NCI-H69 (cell line): ENCODE results near the gene BNC2.

Experiments used
- DNase-seq: peaks from one replicate; lab custom pipeline; 2025; lab: John Stamatoyannopoulos, UW

Gene BNC2

GRCh38 chr9:16716601-16717000 is 153.9 kb downstream of the BNC2 start:
- DNase-seq: no peak

- DNase-seq: peak; percentile 24
Observed at GRCh38 chr9:16715404-16715803, 155.1 kb downstream of the BNC2 start.

- DNase-seq: no peak
Observed at GRCh38 chr9:16712787-16713186, 157.7 kb downstream of the BNC2 start.

GRCh38 chr9:16710888-16711287 is 159.6 kb downstream of the BNC2 start:
- peak; percentile 90 for DNase-seq

- no peak for DNase-seq
Observed at GRCh38 chr9:16709924-16710323, 160.5 kb downstream of the BNC2 start.

GRCh38 chr9:16708656-16709435 is 161.6 kb downstream of the BNC2 start:
- peak; percentile 54 for DNase-seq

- DNase-seq: peak; percentile 97
Observed at GRCh38 chr9:16705111-16705604, 165.3 kb downstream of the BNC2 start.

- DNase-seq: peak; percentile 76
Observed at GRCh38 chr9:16704116-16705110, 166.1 kb downstream of the BNC2 start.

GRCh38 chr9:16701347-16701746 is 169.1 kb downstream of the BNC2 start:
- DNase-seq: no peak

GRCh38 chr9:16693616-16694015 is 176.9 kb downstream of the BNC2 start:
- no peak for DNase-seq

GRCh38 chr9:16690628-16691027 is 179.8 kb downstream of the BNC2 start:
- peak; percentile 52 for DNase-seq

- DNase-seq: peak; percentile 42
Observed at GRCh38 chr9:16690205-16690604, 180.3 kb downstream of the BNC2 start.

GRCh38 chr9:16689351-16689938 is 181.0 kb downstream of the BNC2 start:
- DNase-seq: peak; percentile 90

- DNase-seq: peak; percentile 94
Observed at GRCh38 chr9:16688814-16689213, 181.7 kb downstream of the BNC2 start.

- peak; percentile 54 for DNase-seq
Observed at GRCh38 chr9:16687678-16688369, 182.6 kb downstream of the BNC2 start.

- peak; percentile 70 for DNase-seq
Observed at GRCh38 chr9:16683326-16683725, 187.1 kb downstream of the BNC2 start.

GRCh38 chr9:16682273-16682672 is 188.2 kb downstream of the BNC2 start:
- peak; percentile 86 for DNase-seq

- peak; percentile 64 for DNase-seq
Observed at GRCh38 chr9:16681652-16681987, 188.8 kb downstream of the BNC2 start.

- DNase-seq: peak; percentile 64
Observed at GRCh38 chr9:16680975-16681651, 189.4 kb downstream of the BNC2 start.

GRCh38 chr9:16680541-16680940 is 189.9 kb downstream of the BNC2 start:
- no peak for DNase-seq

GRCh38 chr9:16679327-16679821 is 191.1 kb downstream of the BNC2 start:
- peak; percentile 66 for DNase-seq
